Measurements from ENCODE around the gene TUBB2B. TPM values are rescaled to one million over a fixed set of nuclear protein-coding genes. Genes with fewer than 3 reads are reported as not detected.

The TUBB2B gene
- total RNA-seq, 4 donors from 2014 or later: 9.2 to 19.3 (median 13.2) TPM

DNA sequence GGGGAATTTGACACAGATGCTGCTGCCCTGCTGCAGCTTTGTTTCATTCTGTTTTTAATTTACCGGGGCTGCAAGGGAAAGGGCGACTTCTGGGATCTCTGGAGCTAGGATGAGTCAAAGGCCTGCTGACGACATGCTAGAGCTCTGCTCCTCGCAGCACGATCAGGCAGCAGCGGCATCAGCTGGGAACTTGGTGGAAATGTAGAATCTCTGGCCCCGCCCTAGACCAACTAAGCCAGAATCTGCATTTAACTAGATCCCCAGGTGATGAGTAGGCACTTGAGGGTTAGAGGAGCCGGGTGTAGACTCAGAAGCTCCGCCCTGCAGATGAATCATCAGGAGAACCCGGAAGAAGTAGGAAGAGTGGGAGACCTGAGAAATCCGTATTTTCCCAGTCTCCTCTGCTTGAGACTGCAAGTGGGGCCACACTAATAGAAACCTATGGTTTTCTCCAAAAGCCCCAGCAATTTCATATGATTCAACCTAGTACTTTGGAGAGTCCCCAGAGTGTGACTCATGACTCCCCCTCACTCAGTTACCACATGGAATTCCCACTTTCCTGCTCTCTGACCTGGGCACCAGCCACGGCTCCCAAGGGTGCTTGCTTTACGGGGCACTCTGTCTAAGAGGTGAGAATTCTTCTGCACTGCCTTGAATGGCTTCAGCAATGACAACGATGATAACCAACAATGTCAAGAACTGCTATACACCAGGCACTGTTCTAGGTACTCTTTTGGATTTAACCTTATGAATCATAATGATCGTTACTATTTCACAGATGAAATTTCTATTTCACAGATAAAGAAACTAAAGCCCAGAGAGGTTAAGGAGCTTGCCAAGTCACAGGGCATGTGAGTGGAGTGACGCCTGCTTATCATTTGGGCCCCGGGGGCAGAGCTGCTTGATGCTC lies 18.1 kb downstream of the TUBB2B start:
- H3K27ac ChIP-seq: peak overlapping the region; percentile 91
- DNase-seq (ENCODE audit: low spot score in 2 of 2): no peak
- WGBS: 28% methylated on average over 17 of the region's 17 CpGs

GRCh38 chr6:3208775-3209113 lies 18.7 kb downstream of the TUBB2B start:
- TF ChIP-seq, protein P1, sequence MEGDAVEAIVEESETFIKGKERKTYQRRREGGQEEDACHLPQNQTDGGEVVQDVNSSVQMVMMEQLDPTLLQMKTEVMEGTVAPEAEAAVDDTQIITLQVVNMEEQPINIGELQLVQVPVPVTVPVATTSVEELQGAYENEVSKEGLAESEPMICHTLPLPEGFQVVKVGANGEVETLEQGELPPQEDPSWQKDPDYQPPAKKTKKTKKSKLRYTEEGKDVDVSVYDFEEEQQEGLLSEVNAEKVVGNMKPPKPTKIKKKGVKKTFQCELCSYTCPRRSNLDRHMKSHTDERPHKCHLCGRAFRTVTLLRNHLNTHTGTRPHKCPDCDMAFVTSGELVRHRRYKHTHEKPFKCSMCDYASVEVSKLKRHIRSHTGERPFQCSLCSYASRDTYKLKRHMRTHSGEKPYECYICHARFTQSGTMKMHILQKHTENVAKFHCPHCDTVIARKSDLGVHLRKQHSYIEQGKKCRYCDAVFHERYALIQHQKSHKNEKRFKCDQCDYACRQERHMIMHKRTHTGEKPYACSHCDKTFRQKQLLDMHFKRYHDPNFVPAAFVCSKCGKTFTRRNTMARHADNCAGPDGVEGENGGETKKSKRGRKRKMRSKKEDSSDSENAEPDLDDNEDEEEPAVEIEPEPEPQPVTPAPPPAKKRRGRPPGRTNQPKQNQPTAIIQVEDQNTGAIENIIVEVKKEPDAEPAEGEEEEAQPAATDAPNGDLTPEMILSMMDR (IDR thresholded peaks at IDR 0.05): no peak
- TF ChIP-seq POLR2A (IDR thresholded peaks at IDR 0.05) (no peak), EP300 (IDR thresholded peaks at IDR 0.05) (no peak), POLR2AphosphoS5 (IDR thresholded peaks at IDR 0.05) (no peak)
- 61% methylated on average over 1 of the region's 1 CpG for WGBS
- Histone ChIP-seq H3K4me3 (no peak overlapping the region), H3K9me3 (no peaks in the 10 kb centered on the region), H3K27ac (peak overlapping the region; percentile 91), H3K27me3 (no peaks in the 10 kb centered on the region), H3K36me3 (no peaks in the 10 kb centered on the region), H3K4me1 (peaks cover 45% of the 10 kb centered on the region)
- DNase-seq (ENCODE audit: low spot score in 2 of 2): no peak

More for the DNA sequence above, 18.1 kb downstream of the TUBB2B start:
- TF ChIP-seq EP300 (IDR thresholded peaks at IDR 0.05) (no peak), POLR2AphosphoS5 (IDR thresholded peaks at IDR 0.05) (peak in 1 of 3 donors; percentile 44)
- TF ChIP-seq, protein P1 (IDR thresholded peaks at IDR 0.05): no peak
- H3K27me3 ChIP-seq: no peaks in the 10 kb centered on the region
- no peaks in the 10 kb centered on the region for H3K9me3 ChIP-seq
- no peak overlapping the region for H3K4me3 ChIP-seq
- peaks cover 45% of the 10 kb centered on the region for H3K4me1 ChIP-seq
- no peaks in the 10 kb centered on the region for H3K36me3 ChIP-seq

GRCh38 chr6:3208098-3208774 lies 19.2 kb downstream of the TUBB2B start:
- H3K36me3 ChIP-seq: no peaks in the 10 kb centered on the region
- 34% methylated on average over 14 of the region's 14 CpGs for whole genome bisulfite sequencing
- H3K9me3 ChIP-seq: no peaks in the 10 kb centered on the region
- H3K4me3 ChIP-seq: no peak overlapping the region
- DNase-seq (ENCODE audit: low spot score in 2 of 2): peak in 1 of 2 donors; percentile 90
- peak overlapping the region; percentile 91 for H3K27ac ChIP-seq
- TF ChIP-seq POLR2AphosphoS5 (IDR thresholded peaks at IDR 0.05) (peak in 2 of 3 donors; percentile 87 to 91), EP300 (IDR thresholded peaks at IDR 0.05) (no peak)
- H3K27me3 ChIP-seq: no peaks in the 10 kb centered on the region
- H3K4me1 ChIP-seq: peaks cover 45% of the 10 kb centered on the region

GRCh38 chr6:3206339-3207015 lies 21.0 kb downstream of the TUBB2B start:
- H3K27ac ChIP-seq: peak overlapping the region; percentile 91
- TF ChIP-seq POLR2AphosphoS5 (IDR thresholded peaks at IDR 0.05) (no peak), POLR2A (IDR thresholded peaks at IDR 0.05) (no peak), EP300 (IDR thresholded peaks at IDR 0.05) (no peak)
- TF ChIP-seq, protein P1 (IDR thresholded peaks at IDR 0.05): no peak
- H3K9me3 ChIP-seq: no peaks in the 10 kb centered on the region
- peaks cover 45% of the 10 kb centered on the region for H3K4me1 ChIP-seq
- no peaks in the 10 kb centered on the region for H3K36me3 ChIP-seq
- DNase-seq (ENCODE audit: low spot score in 2 of 2): no peak
- H3K27me3 ChIP-seq: no peaks in the 10 kb centered on the region
- H3K4me3 ChIP-seq: no peak overlapping the region
- 89% methylated on average over 7 of the region's 7 CpGs for WGBS

DNA sequence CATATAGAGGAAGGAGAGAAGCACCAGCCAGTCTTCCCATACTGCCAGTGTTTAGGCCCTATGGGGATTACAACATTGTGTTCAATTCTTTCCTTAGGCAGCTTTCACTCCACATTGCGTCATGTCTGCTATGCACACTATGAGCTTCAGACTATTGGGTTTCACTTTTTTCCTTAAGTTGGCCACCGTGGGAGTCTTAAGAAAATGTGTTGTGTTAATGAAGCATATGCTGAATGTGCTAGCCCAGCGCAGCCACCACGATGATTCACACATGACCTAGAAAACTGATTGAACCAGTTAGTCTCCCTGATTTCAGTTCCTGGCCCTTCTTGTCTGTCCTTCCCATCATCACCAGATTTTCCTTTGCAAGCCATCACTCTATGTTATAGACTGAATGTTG lies 21.5 kb downstream of the TUBB2B start:
- WGBS: 35% methylated on average over 4 of the region's 4 CpGs
- Histone ChIP-seq H3K27ac (peak overlapping the region; percentile 91), H3K4me3 (no peak overlapping the region), H3K27me3 (no peaks in the 10 kb centered on the region), H3K36me3 (no peaks in the 10 kb centered on the region), H3K9me3 (no peaks in the 10 kb centered on the region), H3K4me1 (peaks cover 45% of the 10 kb centered on the region)
- TF ChIP-seq EP300 (IDR thresholded peaks at IDR 0.05) (no peak), POLR2AphosphoS5 (IDR thresholded peaks at IDR 0.05) (peak in 2 of 3 donors; percentile 53 to 71)
- no peak for DNase-seq (ENCODE audit: low spot score in 2 of 2)

Measured in suprapubic skin (tissue), 4 donors.